Naive thymus-derived CD8-positive, alpha-beta T cell (primary cell): Measurements from ENCODE around the gene WDR82. TPM values are rescaled to one million over a fixed set of nuclear protein-coding genes. Genes with fewer than 3 reads are reported as not detected.
A peak's percentile ranks its signal among the peaks of the same experiment; 100 is the strongest.

Source experiments
- ATAC-seq, 2 donors: fragments of 150-1000 bp; cut with Tn5 transposase in 1 of 2; sonication (Bioruptor Pico), chemical (Tn5 transposase) in 1 of 2; 1 replicate in 1 of 2; 2 replicates in 1 of 2; pipeline ENCODE4 v1.10.0; 2021; ENCODE audit warnings: mild to moderate bottlenecking in 2 of 2, moderate library complexity in 2 of 2
- POLR2A ChIA-PET: fragments of 350-600 bp; sonication (Branson Sonifier 250); formaldehyde crosslinking; loops from one replicate; lab custom pipeline; 2021; ENCODE audit warnings: antibody characterized with exemption; lab: Charles Lee
- DNase-seq, 10 donors: peaks; one replicate each; pipeline versions ENCODE4 v3.0.0 to v3.0.0-alpha.2; 2020 to 2022
- H3K27ac Mint-ChIP-seq, 10 donors: one replicate each; pipeline ENCODE4 v1.8.0; 2020 to 2022; ENCODE audit warnings: mild to moderate bottlenecking in 10 of 10, mixed read lengths in 10 of 10, moderate library complexity in 4 of 10, inconsistent platforms in 1 of 10
- H3K27me3 Mint-ChIP-seq, 5 donors: one replicate each; pipeline ENCODE4 v1.8.0; 2021 to 2022; ENCODE audit warnings: mixed read lengths in 5 of 5
- H3K36me3 Mint-ChIP-seq, 3 donors: one replicate each; pipeline ENCODE4 v1.8.0; 2020 to 2022; ENCODE audit warnings: mixed read lengths in 3 of 3, mild to moderate bottlenecking in 2 of 3, inconsistent platforms in 1 of 3
- H3K4me1 Mint-ChIP-seq, 4 donors: one replicate each; pipeline ENCODE4 v1.8.0; 2021 to 2022; ENCODE audit warnings: mixed read lengths in 4 of 4
- H3K4me3 Mint-ChIP-seq, 10 donors: one replicate each; pipeline ENCODE4 v1.8.0; 2020 to 2022; ENCODE audit warnings: mild to moderate bottlenecking in 10 of 10, mixed read lengths in 10 of 10, moderate library complexity in 6 of 10, inconsistent platforms in 1 of 10
- H3K9me3 Mint-ChIP-seq, 9 donors: one replicate each; pipeline ENCODE4 v1.8.0; 2020 to 2022; ENCODE audit warnings: mixed read lengths in 9 of 9, mild to moderate bottlenecking in 3 of 9, inconsistent platforms in 1 of 9, moderate library complexity in 1 of 9
- polyA plus RNA-seq, 3 donors: library from polyadenylated mRNA; unstranded; fragments of 300-500 nt; fragmentation: Illumina TruSeq; gene quantifications; one replicate each; pipeline ENCODE4 v1.2.3, GENCODE V29; 2021
- total RNA-seq, 8 experiments: library from RNA in 2 of 8; stranded (reverse) in 2 of 8; gene quantifications; one replicate each; pipeline ENCODE4 v1.2.3 and lab custom pipeline; 2021 to 2026

Gene WDR82
- total and polyA plus RNA-seq, 5 experiments from 2014 or later, result 136 to 191 (median 172) TPM

DNA sequence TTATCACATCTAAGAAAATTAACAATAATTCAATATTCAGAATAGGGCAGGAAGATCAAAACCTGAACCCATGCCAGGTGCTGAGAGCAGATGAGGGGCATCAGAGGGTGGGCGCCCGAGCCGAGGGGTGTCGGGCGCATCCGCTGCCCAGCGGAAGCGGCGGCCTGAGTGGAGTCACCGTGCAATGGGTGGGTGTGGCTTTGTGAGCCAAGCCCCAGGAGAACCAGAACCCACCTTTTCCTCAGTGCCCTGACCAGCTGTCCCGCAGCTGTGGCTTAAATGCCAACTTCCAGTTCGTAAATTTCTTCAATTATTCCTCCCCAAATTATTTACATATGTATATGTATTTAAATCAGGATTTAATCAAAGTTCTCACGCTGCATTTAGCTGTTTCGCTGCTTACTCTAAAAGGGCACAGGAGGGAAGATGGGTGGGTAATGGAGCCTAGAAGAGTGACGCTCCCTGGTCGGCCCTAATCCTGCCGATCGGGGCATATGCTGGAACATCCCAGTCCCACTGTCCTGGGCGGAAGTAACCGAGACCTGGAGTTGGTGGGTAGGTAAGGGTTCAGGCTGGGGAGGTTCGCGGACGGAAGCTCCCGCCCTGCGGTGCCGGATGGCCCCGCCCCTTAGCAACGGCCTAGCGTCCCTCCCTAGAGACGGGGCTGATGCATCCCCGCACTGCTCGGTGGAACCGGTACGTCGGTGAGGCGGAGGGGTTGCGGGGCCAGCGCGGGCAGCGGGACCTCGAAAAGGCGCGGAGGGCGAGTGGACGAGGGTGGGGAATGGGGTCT, 39.0 kb upstream of the WDR82 start:
- Mint-ChIP-seq H3K9me3 (no peaks in the 10 kb centered on the region), H3K4me3 (peak overlapping the region; percentile 62 to 81 (median 72)), H3K27ac (peak overlapping the region in 9 of 10 donors; percentile 20 to 87 (median 66)), H3K27me3 (no peaks in the 10 kb centered on the region), H3K36me3 (peaks cover 0 to 2% (median 0%) of the 10 kb centered on the region in 3 donors), H3K4me1 (peaks cover 16 to 42% (median 20%) of the 10 kb centered on the region in 4 donors)
- DNase-seq (peak; percentile 54 to 85 (median 68)), ATAC-seq (peak; percentile 99 to 100)
- POLR2A ChIA-PET, result interaction anchor here (0.7 to 1.3 kb wide), 5 partner anchors 10 to 39 kb away, joined by 3 to 6 read pairs (median 4); partner anchors contain the start of genes GLYCTK and WDR82

DNA sequence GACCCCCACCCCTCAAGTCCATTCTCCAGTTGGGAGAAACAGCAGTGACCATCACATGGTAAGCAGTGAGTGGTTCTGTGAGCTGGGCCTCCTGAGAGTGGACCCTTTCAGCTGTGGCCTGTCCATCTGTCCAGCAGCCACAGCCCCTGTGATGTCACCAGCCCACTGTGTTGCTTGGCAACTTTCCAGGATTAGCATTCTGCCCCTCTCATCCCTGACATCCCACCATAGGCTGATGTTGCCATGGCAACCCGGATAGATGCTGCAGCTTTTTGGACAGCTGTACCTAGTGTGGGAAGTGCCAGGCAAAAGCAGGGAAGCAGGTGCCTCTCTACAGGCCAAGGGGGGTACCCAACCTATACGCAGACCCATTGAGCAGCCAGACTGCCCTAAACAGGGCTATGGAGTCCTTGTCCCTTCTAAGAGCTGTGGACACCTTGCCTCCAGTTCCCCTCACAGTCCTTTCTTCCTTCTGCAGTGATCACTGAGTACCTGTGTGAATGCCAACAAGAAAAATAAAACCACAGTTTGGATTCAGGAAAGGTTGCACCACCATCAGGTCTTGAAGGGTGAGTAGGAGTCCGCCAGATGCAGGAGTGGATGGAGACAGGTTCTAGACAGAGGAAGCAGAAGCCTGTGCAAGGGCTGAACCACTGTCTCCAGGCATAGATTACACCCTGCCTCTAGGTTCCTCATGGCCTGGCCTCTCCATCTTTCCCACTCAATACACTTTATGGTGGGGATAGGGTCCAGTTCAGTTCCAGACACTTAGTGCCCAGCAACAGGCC, 37.7 kb upstream of the WDR82 start, which contains the start of gene DNAH1:
DNAH1 (plus strand) TSS at position 343 of the 788 bp plus-strand sequence. CDS start 6,124 bp downstream, outside the sequence.
- Mint-ChIP-seq H3K9me3 (no peaks in the 10 kb centered on the region), H3K36me3 (no peaks in the 10 kb centered on the region)

DNA sequence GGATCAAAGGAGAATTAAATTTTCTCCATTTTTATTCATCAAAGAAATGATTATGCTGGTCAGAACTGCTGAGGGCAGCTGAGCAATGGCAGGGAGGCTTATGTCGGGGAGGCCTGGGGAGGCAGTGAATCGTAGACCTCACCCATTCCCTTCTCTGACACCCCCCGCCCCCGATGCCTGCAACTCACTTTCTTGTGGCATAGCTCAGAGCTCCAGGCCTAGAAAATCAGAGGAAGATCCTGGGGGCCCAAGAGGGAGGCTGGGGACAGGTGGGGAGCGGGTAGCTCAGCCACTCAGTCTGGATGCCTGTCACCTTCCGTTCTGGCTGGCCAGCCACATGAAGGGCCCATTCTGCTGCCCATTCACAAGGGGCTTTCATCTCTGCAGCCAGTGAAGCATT, 36.6 kb upstream of the WDR82 start:
- POLR2A ChIA-PET, result no interaction called here
- peak overlapping the region in 2 of 10 donors; percentile 6 to 61 for H3K27ac Mint-ChIP-seq

More for the DNA sequence above, 37.7 kb upstream of the WDR82 start, which contains the start of gene DNAH1:
- ATAC-seq (no peak), DNase-seq (no peak)
- Mint-ChIP-seq H3K4me3 (peak within 1 kb of the TSS in 9 of 10 donors; percentile 25 to 81 (median 62)), H3K27me3 (no peaks in the 10 kb centered on the region), H3K4me1 (peaks cover 15 to 45% (median 20%) of the 10 kb centered on the region in 4 donors), H3K27ac (peak within 1 kb of the TSS in 8 of 10 donors; percentile 43 to 85 (median 64))
- POLR2A ChIA-PET, result no interaction called here

DNA sequence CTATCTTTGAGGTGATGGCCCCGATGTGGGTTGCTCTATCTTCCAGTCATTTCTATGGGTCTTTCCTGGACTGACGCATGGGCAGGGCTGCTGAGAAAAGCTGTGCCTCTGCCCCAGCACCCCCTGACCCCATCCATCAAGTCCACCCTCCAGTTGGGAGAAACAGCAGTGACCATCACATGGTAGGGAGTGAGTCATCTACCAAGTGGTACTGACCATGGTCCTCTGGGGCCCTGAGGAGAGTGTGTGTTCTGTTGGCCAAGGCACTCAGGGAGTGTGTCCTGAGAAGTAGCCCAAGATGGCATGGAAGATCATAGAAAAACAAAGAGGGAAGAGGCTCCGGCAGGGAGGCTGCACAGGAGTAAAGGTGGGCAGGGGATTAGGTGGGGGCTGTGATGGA, 36.0 kb upstream of the WDR82 start:
- peak overlapping the region in 4 of 10 donors; percentile 22 to 61 (median 54) for H3K27ac Mint-ChIP-seq
- peaks cover 0 to 5% (median 0%) of the 10 kb centered on the region in 3 donors for H3K36me3 Mint-ChIP-seq
- no peaks in the 10 kb centered on the region for H3K9me3 Mint-ChIP-seq
- H3K4me1 Mint-ChIP-seq, result peaks cover 17 to 58% (median 32%) of the 10 kb centered on the region in 4 donors
- H3K4me3 Mint-ChIP-seq, result no peak overlapping the region
- DNase-seq (no peak), ATAC-seq (no peak)
- POLR2A ChIA-PET, result no interaction called here
- H3K27me3 Mint-ChIP-seq, result no peaks in the 10 kb centered on the region

More for the DNA sequence above, 36.6 kb upstream of the WDR82 start:
- no peak overlapping the region for H3K4me3 Mint-ChIP-seq
- no peak for DNase-seq
- H3K9me3 Mint-ChIP-seq, result no peaks in the 10 kb centered on the region
- H3K27me3 Mint-ChIP-seq, result no peaks in the 10 kb centered on the region
- no peaks in the 10 kb centered on the region for H3K36me3 Mint-ChIP-seq
- ATAC-seq, result no peak
- peaks cover 15 to 55% (median 30%) of the 10 kb centered on the region in 4 donors for H3K4me1 Mint-ChIP-seq

DNA sequence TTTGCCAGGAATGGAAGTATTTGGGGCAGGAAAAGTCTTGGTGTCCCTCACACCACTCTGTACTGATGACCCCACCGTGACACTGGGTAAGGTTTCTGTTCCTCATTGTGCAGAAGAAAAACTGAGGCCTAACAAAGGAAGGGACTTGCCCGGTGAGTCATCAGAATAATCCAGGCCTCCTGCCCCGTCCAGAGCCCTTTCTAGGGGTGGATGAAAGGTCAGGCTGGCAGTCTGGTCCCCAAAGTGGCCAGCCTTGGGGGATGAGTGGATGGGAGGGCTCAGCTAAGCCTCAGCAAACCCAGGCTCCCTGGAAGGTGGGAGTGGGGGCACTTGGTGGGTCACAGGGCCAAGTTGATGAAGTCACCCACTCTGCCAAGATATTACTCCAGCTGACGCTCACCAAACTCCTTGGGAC, 35.3 kb upstream of the WDR82 start:
- H3K36me3 Mint-ChIP-seq, result peaks cover 0 to 8% (median 0%) of the 10 kb centered on the region in 3 donors
- DNase-seq, result peak in 1 of 10 donors; percentile 33
- H3K27me3 Mint-ChIP-seq, result no peaks in the 10 kb centered on the region
- no peaks in the 10 kb centered on the region for H3K9me3 Mint-ChIP-seq
- peaks cover 17 to 64% (median 33%) of the 10 kb centered on the region in 4 donors for H3K4me1 Mint-ChIP-seq
- ATAC-seq, result no peak
- H3K27ac Mint-ChIP-seq, result peak overlapping the region in 1 of 10 donors; percentile 56
- no peak overlapping the region for H3K4me3 Mint-ChIP-seq
- POLR2A ChIA-PET, result no interaction called here

DNA sequence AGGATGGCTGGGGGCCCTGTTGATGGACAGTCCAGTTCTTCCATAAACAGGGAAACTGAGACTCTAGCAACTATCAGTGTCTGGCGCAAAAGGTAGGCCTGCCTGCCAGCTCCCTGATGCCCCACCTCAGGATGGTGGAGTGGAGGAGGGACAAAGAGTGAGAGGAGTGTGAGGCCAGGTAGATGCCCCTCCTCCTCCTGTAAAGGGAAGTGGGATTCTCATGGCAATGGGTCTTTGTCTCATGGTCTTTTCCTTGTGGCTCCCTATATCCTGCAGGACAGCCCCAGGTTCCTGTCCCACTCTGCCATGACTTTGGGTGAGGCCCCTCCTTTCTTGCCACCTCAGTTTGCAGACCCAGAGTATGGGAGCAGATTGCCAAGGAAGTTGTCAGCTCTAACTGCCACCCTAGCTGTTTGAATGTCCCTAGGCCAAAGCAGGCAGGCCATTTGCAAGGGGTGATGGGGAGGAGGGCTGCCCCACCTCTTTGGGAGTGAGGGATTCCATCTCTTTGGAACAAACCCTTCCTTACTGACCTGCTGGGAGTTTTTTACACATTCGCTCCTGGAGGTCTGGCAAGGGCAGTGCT, 34.8 kb upstream of the WDR82 start:
- ATAC-seq, result no peak
- Mint-ChIP-seq H3K27ac (peak overlapping the region in 5 of 10 donors; percentile 22 to 57 (median 32)), H3K4me3 (no peak overlapping the region), H3K27me3 (no peaks in the 10 kb centered on the region), H3K36me3 (peaks cover 0 to 12% (median 0%) of the 10 kb centered on the region in 3 donors), H3K4me1 (peaks cover 18 to 67% (median 34%) of the 10 kb centered on the region in 4 donors), H3K9me3 (no peaks in the 10 kb centered on the region)
- POLR2A ChIA-PET, result no interaction called here
- DNase-seq, result no peak

DNA sequence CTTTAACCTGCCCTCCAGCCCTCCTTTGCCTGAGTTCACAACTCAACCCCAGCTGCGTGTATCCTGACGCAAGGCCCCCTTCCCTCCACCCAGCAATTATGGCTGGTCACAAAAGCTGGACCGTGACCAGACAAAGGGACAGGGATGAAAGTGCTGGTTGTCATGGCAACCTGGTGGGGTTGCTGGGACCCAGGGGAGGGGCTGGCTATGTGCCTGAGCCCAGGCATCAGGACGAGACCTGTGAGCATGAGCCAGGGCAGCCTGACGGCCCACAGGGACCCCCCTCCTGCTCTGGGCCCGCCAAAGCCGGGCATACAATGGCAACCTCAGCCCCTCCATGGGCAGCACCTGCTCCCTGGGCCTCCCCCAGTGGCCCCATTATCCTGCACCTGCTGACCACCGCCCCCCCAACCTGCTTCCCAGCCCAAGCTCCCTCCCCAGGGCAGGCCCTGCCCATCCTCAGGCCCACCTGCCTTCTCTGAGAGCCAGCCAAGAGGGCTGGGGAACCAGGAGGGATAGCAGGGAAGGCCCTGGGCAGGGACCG, 33.2 kb upstream of the WDR82 start:
- POLR2A ChIA-PET, result interaction anchor here (1.2 kb wide), 1 partner anchor 33 kb away, joined by 3 read pairs; the partner anchor contains the start of gene WDR82
- no peak for ATAC-seq
- peak overlapping the region in 2 of 10 donors; percentile 57 to 65 for H3K27ac Mint-ChIP-seq
- H3K4me1 Mint-ChIP-seq, result peaks cover 22 to 68% (median 37%) of the 10 kb centered on the region in 4 donors
- no peak overlapping the region for H3K4me3 Mint-ChIP-seq
- no peak for DNase-seq
- H3K27me3 Mint-ChIP-seq, result no peaks in the 10 kb centered on the region
- H3K9me3 Mint-ChIP-seq, result no peaks in the 10 kb centered on the region
- H3K36me3 Mint-ChIP-seq, result peaks cover 0 to 12% (median 0%) of the 10 kb centered on the region in 3 donors

DNA sequence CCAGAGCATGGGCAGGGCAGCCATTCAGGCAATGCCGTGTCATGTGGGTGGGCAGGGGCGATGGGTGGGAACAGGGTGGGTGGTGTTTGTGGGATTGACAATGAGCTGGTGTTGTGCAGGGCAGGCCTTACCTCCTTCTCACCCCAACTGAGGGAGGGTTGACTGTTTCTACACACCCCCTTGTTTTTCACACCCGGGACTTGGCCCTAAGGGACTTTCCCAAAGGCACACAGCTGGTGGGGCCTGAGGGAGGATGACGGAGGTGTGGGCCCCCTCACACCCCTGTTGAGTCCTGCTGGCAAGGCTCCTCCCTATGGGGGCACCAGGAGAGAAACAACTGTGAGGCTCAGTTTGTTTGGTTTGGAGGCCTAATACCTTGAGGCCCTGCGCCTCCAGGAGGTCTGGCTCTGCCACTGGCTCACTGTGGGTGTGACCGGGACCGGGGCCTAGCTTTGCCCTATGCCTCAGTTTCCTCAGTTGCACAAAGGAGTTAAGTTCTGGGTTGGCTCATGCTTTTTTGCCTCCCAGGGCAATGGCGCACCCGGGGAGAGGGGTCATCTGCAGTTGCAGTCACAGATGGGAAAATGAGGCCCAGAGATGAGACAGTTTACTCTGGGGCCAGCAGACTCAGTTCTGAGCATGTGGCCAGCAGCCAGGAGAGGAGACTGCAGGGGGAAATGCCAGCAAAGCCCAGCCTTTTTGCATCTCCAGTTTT, 32.6 kb upstream of the WDR82 start:
- no peaks in the 10 kb centered on the region for H3K27me3 Mint-ChIP-seq
- POLR2A ChIA-PET, result interaction anchor here (0.5 to 1.2 kb wide), 4 partner anchors 10 to 105 kb away, joined by 3 to 5 read pairs (median 3); partner anchors contain the start of gene WDR82

DNA sequence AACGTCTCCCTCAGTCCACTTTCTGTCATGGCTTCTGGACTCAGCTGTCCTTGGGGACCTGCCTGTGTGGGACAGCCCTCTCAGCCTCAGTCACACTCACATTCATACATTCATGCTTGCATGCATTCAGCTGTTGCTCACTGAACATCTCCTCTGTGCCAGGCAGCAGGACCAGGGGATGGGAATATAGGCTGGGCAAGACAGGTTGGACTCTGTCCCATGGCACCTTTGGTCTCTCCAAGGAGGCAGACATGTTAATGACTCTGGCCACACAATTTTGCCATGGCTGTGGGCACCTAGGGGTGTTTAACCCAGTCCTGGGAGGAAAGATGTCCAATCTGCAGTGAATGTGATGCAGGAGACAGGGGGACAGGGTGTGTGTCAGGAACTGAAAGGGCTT, 29.9 kb upstream of the WDR82 start:
- POLR2A ChIA-PET, result interaction anchor here (0.7 to 1.6 kb wide), 3 partner anchors 31 to 76 kb away, joined by 3 to 5 read pairs (median 4); no protein-coding TSS in a partner anchor
- ATAC-seq (no peak), DNase-seq (no peak)
- H3K27me3 Mint-ChIP-seq, result no peaks in the 10 kb centered on the region
- H3K4me1 Mint-ChIP-seq, result peaks cover 27 to 57% (median 48%) of the 10 kb centered on the region in 4 donors
- no peaks in the 10 kb centered on the region for H3K9me3 Mint-ChIP-seq
- H3K36me3 Mint-ChIP-seq, result peaks cover 0 to 25% (median 0%) of the 10 kb centered on the region in 3 donors
- peak overlapping the region in 7 of 10 donors; percentile 11 to 92 (median 52) for H3K27ac Mint-ChIP-seq
- peak overlapping the region in 2 of 10 donors; percentile 11 to 51 for H3K4me3 Mint-ChIP-seq

More for the DNA sequence above, 32.6 kb upstream of the WDR82 start:
- no peak overlapping the region for H3K4me3 Mint-ChIP-seq
- peak; percentile 72 to 77 for ATAC-seq
- peaks cover 25 to 71% (median 42%) of the 10 kb centered on the region in 4 donors for H3K4me1 Mint-ChIP-seq
- DNase-seq, result peak in 9 of 10 donors; percentile 13 to 73 (median 32)
- no peaks in the 10 kb centered on the region for H3K9me3 Mint-ChIP-seq
- H3K36me3 Mint-ChIP-seq, result peaks cover 0 to 17% (median 0%) of the 10 kb centered on the region in 3 donors
- peak overlapping the region in 9 of 10 donors; percentile 15 to 69 (median 57) for H3K27ac Mint-ChIP-seq

DNA sequence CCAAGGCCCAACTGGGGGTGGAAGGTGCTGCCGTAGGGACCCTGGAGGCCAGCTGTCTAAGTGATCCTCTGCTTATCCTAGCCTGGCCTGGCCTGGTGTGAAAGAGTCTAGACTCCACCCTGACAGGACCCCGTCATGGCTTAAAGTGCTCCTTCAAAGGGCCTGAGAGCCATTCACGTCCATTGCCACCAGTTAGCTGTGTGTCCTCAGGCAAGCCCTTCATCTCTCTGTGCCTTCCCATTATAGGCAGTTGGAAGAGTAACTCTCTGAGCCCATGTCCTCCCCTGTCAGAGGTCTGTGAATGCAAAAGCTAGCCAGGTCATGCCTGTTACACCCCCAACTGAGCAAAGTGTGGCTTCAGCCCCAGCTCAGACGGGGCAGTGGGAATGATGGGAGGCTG, 28.5 kb upstream of the WDR82 start:
- Mint-ChIP-seq H3K9me3 (no peaks in the 10 kb centered on the region), H3K4me1 (peaks cover 30 to 53% (median 49%) of the 10 kb centered on the region in 4 donors), H3K27me3 (no peaks in the 10 kb centered on the region), H3K4me3 (peak overlapping the region in 3 of 10 donors; percentile 10 to 59 (median 51)), H3K36me3 (peaks cover 0 to 25% (median 0%) of the 10 kb centered on the region in 3 donors), H3K27ac (peak overlapping the region in 6 of 10 donors; percentile 26 to 92 (median 78))
- ATAC-seq (no peak), DNase-seq (no peak)
- POLR2A ChIA-PET, result interaction anchor here (0.8 to 1.6 kb wide), 4 partner anchors 9 to 29 kb away, joined by 3 to 5 read pairs (median 4); partner anchors contain the start of gene WDR82

DNA sequence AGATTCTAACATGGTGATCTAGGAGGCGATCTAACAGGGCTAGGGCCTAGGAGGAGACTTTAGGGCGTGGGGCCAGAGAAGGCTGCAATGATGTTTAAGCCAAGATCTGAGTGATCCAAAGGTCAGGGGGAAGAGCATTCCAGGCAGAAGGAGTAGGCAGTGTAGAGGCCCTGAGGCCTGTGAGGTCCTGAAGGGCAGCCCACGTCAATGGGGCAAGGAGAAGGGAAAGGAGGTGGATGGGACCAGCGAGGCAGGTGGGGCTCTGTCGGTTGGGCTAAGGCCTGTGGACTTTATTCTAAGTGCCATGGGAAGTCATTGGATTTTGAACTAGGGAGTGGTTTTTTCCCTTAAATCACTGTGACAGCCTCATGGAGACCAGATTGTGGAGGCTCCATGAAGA, 27.5 kb upstream of the WDR82 start:
- DNase-seq (no peak), ATAC-seq (no peak)
- Mint-ChIP-seq H3K27me3 (no peaks in the 10 kb centered on the region), H3K27ac (peak overlapping the region in 7 of 10 donors; percentile 2 to 79 (median 57)), H3K36me3 (peaks cover 0 to 25% (median 0%) of the 10 kb centered on the region in 3 donors), H3K4me1 (peaks cover 30 to 48% (median 47%) of the 10 kb centered on the region in 4 donors), H3K9me3 (no peaks in the 10 kb centered on the region), H3K4me3 (peak overlapping the region in 3 of 10 donors; percentile 15 to 39 (median 23))
- POLR2A ChIA-PET, result no interaction called here
